ENCODE results near the gene TEX29. TPM values are rescaled to one million over a fixed set of nuclear protein-coding genes. Genes with fewer than 3 reads are reported as not detected.

The TEX29 gene
- polyA plus RNA-seq, 1 of the 3 experiments (the other 2 are of a cell fraction), result 0.18 TPM

GRCh38 chr13:111289251-111289650, 31.2 kb upstream of the TEX29 start:
- no peaks in the 10 kb centered on the region for H4K20me1 ChIP-seq (ENCODE audit: insufficient read depth)
- no peaks in the 10 kb centered on the region for H3F3A ChIP-seq (replicated peaks; ENCODE audit: insufficient read depth)
- peaks cover 4 to 92% of the 10 kb centered on the region in 2 experiments for H3K36me3 ChIP-seq (replicated peaks in 1 of 2; ENCODE audit: control insufficient read depth in 1 of 2, insufficient read depth in 2 of 2, low read length in 1 of 2)
- no peak overlapping the region for H2AFZ ChIP-seq (ENCODE audit: low read depth)
- H3K4me1 ChIP-seq (ENCODE audit: control insufficient read depth in 1 of 2, insufficient read depth in 2 of 2, low read depth in 1 of 2, low read length in 1 of 2), result peaks cover 0 to 9% of the 10 kb centered on the region in 2 experiments; a peak in 1 of 4 replicates
- no peaks in the 10 kb centered on the region for H3K9me2 ChIP-seq
- H3K79me2 ChIP-seq (ENCODE audit: insufficient read depth), result 0 out of 2 replicates have a peak, but pooled peaks cover 1% of the 10 kb centered on the region
- no peak overlapping the region for H3K4me3 ChIP-seq (ENCODE audit: low read depth in 2 of 2, low read length in 1 of 2)
- 93% methylated on average over 11 of the region's 11 CpGs for WGBS (ENCODE audit: low lambda C conversion rate)
- H3K27ac ChIP-seq (ENCODE audit: low read depth in 2 of 2, low read length in 1 of 2), result no peak overlapping the region
- CTCF ChIA-PET, result interaction anchor here (0.8 kb wide), 1 partner anchor 15 kb away, joined by 3 read pairs; no protein-coding TSS in a partner anchor
- no peak overlapping the region for H3K4me2 ChIP-seq
- DNase-seq, result no peak
- H3K9me3 ChIP-seq, result no peaks in the 10 kb centered on the region
- TF ChIP-seq USF1 (IDR thresholded peaks at IDR 0.05; ENCODE audit: borderline replicate concordance, low read depth) (no peak), ZBTB33 (IDR thresholded peaks at IDR 0.05; ENCODE audit: borderline replicate concordance, low read depth) (no peak), MXI1 (IDR thresholded peaks at IDR 0.05; ENCODE audit: low read depth, low read length) (no peak), YY1 (IDR thresholded peaks at IDR 0.05; ENCODE audit: low read depth) (no peak), RFX5 (IDR thresholded peaks at IDR 0.05; ENCODE audit: low read length) (no peak), IRF3 (IDR thresholded peaks at IDR 0.05; ENCODE audit: low read depth, low read length) (no peak), NRF1 (IDR thresholded peaks at IDR 0.05; ENCODE audit: low read depth, low read length) (no peak), FOSL2 (IDR thresholded peaks at IDR 0.05; ENCODE audit: borderline replicate concordance, low read depth) (no peak), SIN3A (IDR thresholded peaks at IDR 0.05; ENCODE audit: borderline replicate concordance, low read depth, low read length) (no peak), GATA2 (CRISPR knock-in tag; IDR thresholded peaks at IDR 0.05) (no peak), EZH2phosphoT487 (IDR thresholded peaks at IDR 0.05; ENCODE audit: borderline replicate concordance, low read depth) (no peak), POLR2AphosphoS5 (IDR thresholded peaks at IDR 0.05; ENCODE audit: low read depth, low read length) (no peak)
- no peaks in the 10 kb centered on the region for H3K27me3 ChIP-seq (ENCODE audit: insufficient read depth)
- H3K9ac ChIP-seq, result no peak overlapping the region
- POLR2A ChIA-PET, result interaction anchor here (0.6 kb wide), 1 partner anchor 42 kb away, joined by 5 read pairs; no protein-coding TSS in a partner anchor

- Histone ChIP-seq H3K4me2 (no peak overlapping the region), H4K20me1 (ENCODE audit: insufficient read depth) (no peaks in the 10 kb centered on the region), H3K4me1 (ENCODE audit: control insufficient read depth in 1 of 2, insufficient read depth in 2 of 2, low read depth in 1 of 2, low read length in 1 of 2) (peaks cover 0 to 7% of the 10 kb centered on the region in 2 experiments; a peak in 1 of 4 replicates), H3K27me3 (ENCODE audit: insufficient read depth) (no peaks in the 10 kb centered on the region), H3K9me2 (no peaks in the 10 kb centered on the region), H3K9ac (no peak overlapping the region), H3K4me3 (ENCODE audit: low read depth in 2 of 2, low read length in 1 of 2) (no peak overlapping the region), H3F3A (replicated peaks; ENCODE audit: insufficient read depth) (no peaks in the 10 kb centered on the region), H3K36me3 (replicated peaks in 1 of 2; ENCODE audit: control insufficient read depth in 1 of 2, insufficient read depth in 2 of 2, low read length in 1 of 2) (peaks cover 5 to 78% of the 10 kb centered on the region in 2 experiments), H3K79me2 (ENCODE audit: insufficient read depth) (no peaks in the 10 kb centered on the region), H2AFZ (ENCODE audit: low read depth) (no peak overlapping the region), H3K27ac (ENCODE audit: low read depth in 2 of 2, low read length in 1 of 2) (no peak overlapping the region), H3K9me3 (no peaks in the 10 kb centered on the region)
- TF ChIP-seq FOSL2 (IDR thresholded peaks at IDR 0.05; ENCODE audit: borderline replicate concordance, low read depth) (no peak), RXRA (IDR thresholded peaks at IDR 0.05; ENCODE audit: borderline replicate concordance, low read depth) (no peak), TCF12 (IDR thresholded peaks at IDR 0.05) (no peak), MAX (IDR thresholded peaks at IDR 0.05; ENCODE audit: low read depth) (no peak), TEAD4 (IDR thresholded peaks at IDR 0.05; ENCODE audit: borderline replicate concordance, insufficient read depth) (no peak), RCOR1 (IDR thresholded peaks at IDR 0.05; ENCODE audit: low read length) (no peak), TAF1 (IDR thresholded peaks at IDR 0.05; ENCODE audit: borderline replicate concordance, low read depth, low read length) (no peak), RFX5 (IDR thresholded peaks at IDR 0.05; ENCODE audit: low read length) (no peak), NFIC (IDR thresholded peaks at IDR 0.05; ENCODE audit: borderline replicate concordance) (no peak), JUND (IDR thresholded peaks at IDR 0.05) (no peak), EZH2phosphoT487 (IDR thresholded peaks at IDR 0.05; ENCODE audit: borderline replicate concordance, low read depth) (no peak), CHD2 (IDR thresholded peaks at IDR 0.05; ENCODE audit: low read length, partially characterized antibody) (no peak), CTCF (IDR thresholded peaks at IDR 0.05) (no peak)
- POLR2A ChIA-PET, result no interaction called here
- no peak for DNase-seq
- WGBS (ENCODE audit: low lambda C conversion rate), result 96% methylated on average over 14 of the region's 14 CpGs
- CTCF ChIA-PET, result interaction anchor here (1.6 kb wide), 1 partner anchor 11 kb away, joined by 4 read pairs; no protein-coding TSS in a partner anchor
Observed at GRCh38 chr13:111291908-111292307, 28.5 kb upstream of the TEX29 start.

All from SK-N-SH (cell line).